Peyer's patch (tissue), 4 donors: Measurements from ENCODE around the gene SLC39A11.

Experiments
- CTCF ChIP-seq, 6 experiments: fragments of 450-650 bp in 4 of 6; fragments of 200-600 bp in 2 of 6; sonication (generic) in 1 of 6; IDR thresholded peaks; one replicate each; pipeline ENCODE4 v1.5.1; 2017 to 2019; ENCODE audit warnings: antibody characterized with exemption in 6 of 6, mild to moderate bottlenecking in 3 of 6, moderate library complexity in 1 of 6
- POLR2A ChIP-seq, 2 donors: fragments of 450-650 bp; IDR thresholded peaks; one replicate each; pipeline ENCODE4 v1.5.1; 2017; ENCODE audit warnings: antibody characterized with exemption in 2 of 2, mild to moderate bottlenecking in 2 of 2, moderate library complexity in 2 of 2

- TF ChIP-seq CTCF (IDR thresholded peaks at IDR 0.05) (no peak), POLR2A (IDR thresholded peaks at IDR 0.05) (no peak)
These were observed 48.6 kb downstream of the SLC39A11 start for GRCh38 chr17:73043686-73044581.
